Skeletal muscle cell (primary cell): ENCODE results near the gene UGT3A1.

Experiments
- DNase-seq: peaks from one replicate; pipeline ENCODE4 v3.0.0-alpha.2; 2010; ENCODE audit warnings: low read depth
- H3K4me3 ChIP-seq: 2 replicates; pipeline ENCODE4 v1.5.1; 2011; ENCODE audit warnings: low read depth, mild to moderate bottlenecking, control low read depth, low read length, moderate library complexity

UGT3A1 gene

GRCh38 chr5:35924122-35924949 is 66.9 kb downstream of the UGT3A1 start:
- peak; percentile 61 for DNase-seq
- H3K4me3 ChIP-seq: peak overlapping the region; percentile 3

DNA sequence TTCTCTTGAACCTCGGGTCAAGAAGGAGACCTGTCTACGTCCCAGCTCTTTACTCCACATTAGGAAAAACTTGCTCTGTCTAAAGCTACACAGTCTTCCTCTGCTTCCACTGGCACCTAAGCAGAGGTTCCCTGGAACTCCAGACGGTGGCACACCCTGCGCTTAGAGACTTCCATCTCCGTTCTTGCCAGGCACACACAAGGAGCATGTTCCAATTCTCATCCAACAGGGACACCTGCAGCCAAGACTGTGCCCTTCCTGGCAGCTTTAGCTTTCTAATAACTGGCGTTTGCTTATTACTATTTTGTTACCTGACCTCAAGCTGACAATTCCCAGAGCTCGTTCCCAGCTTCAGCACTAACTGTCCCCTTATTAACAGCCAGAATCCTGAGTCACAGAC is 68.7 kb downstream of the UGT3A1 start:
- no peak for DNase-seq
- no peak overlapping the region for H3K4me3 ChIP-seq

- DNase-seq: no peak
Measured at GRCh38 chr5:35921930-35922329, 69.3 kb downstream of the UGT3A1 start.

GRCh38 chr5:35920890-35921289 is 70.3 kb downstream of the UGT3A1 start:
- no peak for DNase-seq
- H3K4me3 ChIP-seq: no peak overlapping the region

More at GRCh38 chr5:35921930-35922329, 69.3 kb downstream of the UGT3A1 start:
- no peak overlapping the region for H3K4me3 ChIP-seq

DNA sequence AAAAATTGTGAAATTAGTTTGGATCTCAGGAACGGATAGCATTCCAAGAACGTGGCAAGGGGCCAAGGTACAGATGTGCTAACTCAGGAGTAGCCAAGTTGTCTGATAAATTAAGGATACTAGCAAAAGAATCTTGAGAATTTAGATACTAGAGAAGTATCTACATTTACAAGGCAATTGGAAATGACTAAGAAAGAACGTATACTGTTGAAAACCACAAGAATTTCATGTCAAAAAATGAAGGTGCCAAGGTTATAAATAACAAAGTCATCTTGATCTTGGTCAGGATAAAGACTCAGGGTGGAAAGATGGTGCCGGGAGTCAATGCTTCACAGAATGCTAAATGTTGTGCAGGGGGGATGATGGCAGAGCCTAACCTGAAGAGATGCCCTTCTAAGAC is 72.0 kb downstream of the UGT3A1 start:
- H3K4me3 ChIP-seq: no peak overlapping the region
- peak; percentile 55 for DNase-seq

GRCh38 chr5:35908814-35909213 is 82.4 kb downstream of the UGT3A1 start:
- no peak overlapping the region for H3K4me3 ChIP-seq
- DNase-seq: no peak

GRCh38 chr5:35908228-35908627 is 83.0 kb downstream of the UGT3A1 start:
- H3K4me3 ChIP-seq: no peak overlapping the region
- DNase-seq: no peak

DNA sequence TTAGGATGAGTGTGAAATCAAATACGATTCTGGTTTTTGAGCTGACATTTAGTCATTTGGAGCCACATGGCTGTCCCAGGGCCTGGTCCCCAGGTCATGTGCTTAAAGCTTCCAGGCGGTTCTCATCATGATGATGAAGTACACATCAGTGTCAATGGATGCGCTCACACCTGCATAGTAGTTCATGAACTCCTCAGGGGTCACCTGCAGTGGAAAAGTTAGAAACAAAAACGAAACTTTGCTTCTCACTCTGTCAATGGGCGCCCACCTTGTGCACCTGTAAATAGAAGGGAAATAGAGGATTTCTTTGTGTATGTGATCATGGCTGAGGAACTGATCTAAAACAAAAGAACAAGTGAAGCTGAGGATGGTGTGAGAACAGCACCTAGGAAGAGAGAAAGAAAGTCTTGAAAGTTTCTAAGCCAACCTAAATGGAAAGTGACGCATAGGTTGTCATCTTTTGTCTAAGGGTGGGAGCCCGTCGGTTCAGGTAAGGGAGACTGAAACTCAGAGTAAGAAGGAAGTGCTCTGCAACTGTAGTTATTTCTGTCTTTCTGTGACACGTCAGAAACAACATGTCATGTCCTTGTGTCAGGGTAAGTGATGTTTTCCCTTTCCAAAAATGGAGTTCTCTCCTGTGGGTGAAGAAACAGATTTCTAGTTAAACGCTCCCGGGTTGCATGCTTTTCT is 86.6 kb downstream of the UGT3A1 start:
- no peak overlapping the region for H3K4me3 ChIP-seq
- no peak for DNase-seq

- no peak overlapping the region for H3K4me3 ChIP-seq
- DNase-seq: no peak
Measured at GRCh38 chr5:35903631-35904203, 87.5 kb downstream of the UGT3A1 start.

DNA sequence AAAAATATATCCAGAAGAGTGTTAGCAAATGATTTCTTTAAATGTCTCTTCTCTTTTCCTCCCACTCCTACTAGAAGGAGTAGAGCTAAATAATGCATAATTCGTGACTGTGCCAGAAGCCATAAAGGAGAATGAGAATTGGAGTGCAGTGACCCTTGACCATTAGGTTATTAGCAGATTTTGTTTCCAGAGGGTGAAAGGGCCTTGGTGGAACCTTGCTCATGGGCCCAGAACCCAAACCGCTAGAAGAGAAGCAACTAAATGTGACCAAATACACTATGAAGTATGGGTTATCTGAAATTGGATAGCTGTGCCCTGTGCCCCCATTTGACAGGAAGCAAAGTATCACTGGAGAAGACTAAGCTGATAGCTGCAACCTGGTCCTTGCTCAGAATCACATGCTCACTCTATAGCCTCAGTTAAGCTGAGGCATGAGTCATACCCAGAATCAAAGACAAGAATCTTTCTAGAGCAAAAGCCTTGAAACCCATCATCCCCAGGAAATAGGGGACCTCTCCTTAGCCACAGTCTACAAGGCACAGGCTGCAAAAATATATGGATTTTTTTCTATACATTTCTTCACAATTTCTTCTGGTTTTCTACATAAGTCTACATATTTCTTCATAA is 89.0 kb downstream of the UGT3A1 start:
- no peak overlapping the region for H3K4me3 ChIP-seq
- DNase-seq: no peak
